WTC11 (cell line): ENCODE results near the gene OVOL2. TPM values are rescaled to one million over a fixed set of nuclear protein-coding genes. Genes with fewer than 3 reads are reported as not detected.

Source experiments
- ATAC-seq: fragments of 200-7000 bp; cut with Tn5 transposase; 2 replicates; pipeline ENCODE4 v1.10.0; 2021; ENCODE audit warnings: mild to moderate bottlenecking, moderate library complexity
- CTCF ChIA-PET: fragments of 300-600 bp; sonication (Branson Sonifier 250); formaldehyde crosslinking; loops from one replicate; lab custom pipeline; 2021; ENCODE audit warnings: antibody characterized with exemption; lab: Charles Lee
- POLR2A ChIA-PET: fragments of 350-600 bp; sonication (Branson Sonifier 250); formaldehyde crosslinking; loops from one replicate; lab custom pipeline; 2021; ENCODE audit warnings: antibody characterized with exemption; lab: Charles Lee
- DNase-seq: peaks from one replicate; pipeline ENCODE4 v3.0.0; 2021; ENCODE audit warnings: low spot score
- H3K27ac Mint-ChIP-seq: 2 replicates; pipeline ENCODE4 v1.8.0; 2021; ENCODE audit warnings: mixed read lengths
- H3K27me3 Mint-ChIP-seq: 2 replicates; pipeline ENCODE4 v1.8.0; 2021; ENCODE audit warnings: low read depth, mild to moderate bottlenecking, moderate library complexity, mixed read lengths
- H3K36me3 Mint-ChIP-seq: 2 replicates; pipeline ENCODE4 v1.8.0; 2021; ENCODE audit warnings: mixed read lengths
- H3K4me1 Mint-ChIP-seq: 2 replicates; pipeline ENCODE4 v1.8.0; 2022; ENCODE audit warnings: mixed read lengths
- H3K4me3 Mint-ChIP-seq: 2 replicates; pipeline ENCODE4 v1.8.0; 2021; ENCODE audit warnings: mild to moderate bottlenecking, moderate library complexity, mixed read lengths
- H3K9me3 Mint-ChIP-seq: 2 replicates; pipeline ENCODE4 v1.8.0; 2021; ENCODE audit warnings: mixed read lengths
- FOXJ3 ChIP-seq: sonication (generic); formaldehyde crosslinking; IDR thresholded peaks from 2 replicates; pipeline ENCODE4 v1.9.0; 2021; ENCODE audit warnings: missing genetic modification reagents, mild to moderate bottlenecking, borderline replicate concordance
- GABPB1 ChIP-seq: sonication (generic); formaldehyde crosslinking; IDR thresholded peaks from 2 replicates; pipeline ENCODE4 v1.8.1; 2023; ENCODE audit warnings: mild to moderate bottlenecking, missing genetic modification reagents
- IRF2 ChIP-seq: sonication (generic); formaldehyde crosslinking; IDR thresholded peaks from 2 replicates; pipeline ENCODE4 v1.8.0; 2022; ENCODE audit warnings: low read depth, missing genetic modification reagents, borderline replicate concordance
- NR3C1 ChIP-seq: sonication (generic); formaldehyde crosslinking; conservative IDR thresholded peaks from 2 replicates; pipeline ENCODE4 v1.8.1; 2023; ENCODE audit warnings: low read depth, mild to moderate bottlenecking, missing genetic modification reagents
- RELA ChIP-seq: sonication (generic); formaldehyde crosslinking; IDR thresholded peaks from 2 replicates; pipeline ENCODE4 v1.8.1; 2022; ENCODE audit warnings: missing genetic modification reagents, mild to moderate bottlenecking, borderline replicate concordance
- SMAD4 ChIP-seq: sonication (generic); formaldehyde crosslinking; IDR thresholded peaks from 2 replicates; pipeline ENCODE4 v1.8.0; 2022; ENCODE audit warnings: mild to moderate bottlenecking, missing genetic modification reagents
- SOX15 ChIP-seq: fragments of 250-450 bp; sonication (Bioruptor Pico); IDR thresholded peaks from 2 replicates; pipeline ENCODE4 v1.9.0; 2021; ENCODE audit warnings: mild to moderate bottlenecking
- SP1 ChIP-seq: sonication (generic); formaldehyde crosslinking; conservative IDR thresholded peaks from 2 replicates; pipeline ENCODE4 v1.8.1; 2022; ENCODE audit warnings: missing genetic modification reagents
- TEAD4 ChIP-seq: sonication (generic); formaldehyde crosslinking; IDR thresholded peaks from 2 replicates; pipeline ENCODE4 v1.8.0; 2022; ENCODE audit warnings: mild to moderate bottlenecking, missing genetic modification reagents
- ZNF219 ChIP-seq: sonication (generic); formaldehyde crosslinking; IDR thresholded peaks from 2 replicates; pipeline ENCODE4 v1.8.0; 2023; ENCODE audit warnings: missing genetic modification reagents, mild to moderate bottlenecking, borderline replicate concordance
- ZNF232 ChIP-seq: sonication (generic); formaldehyde crosslinking; IDR thresholded peaks from 2 replicates; pipeline ENCODE4 v1.8.0; 2022; ENCODE audit warnings: mild to moderate bottlenecking, missing genetic modification reagents
- ZNF317 ChIP-seq: sonication (generic); formaldehyde crosslinking; IDR thresholded peaks from 2 replicates; pipeline ENCODE4 v1.8.1; 2023; ENCODE audit warnings: low read depth, mild to moderate bottlenecking, moderate library complexity, missing genetic modification reagents, borderline replicate concordance
- ZNF671 ChIP-seq: fragments of 250-450 bp; sonication (Bioruptor Pico); IDR thresholded peaks from 2 replicates; pipeline ENCODE4 v1.8.0; 2021; ENCODE audit warnings: mild to moderate bottlenecking
- total RNA-seq: library from RNA; stranded (reverse); gene quantifications from 3 replicates; pipeline ENCODE4 v1.2.3, GENCODE V29; 2021
- TF ChIP-seq, protein P1 (sequence below): fragments of 250-450 bp; sonication (Bioruptor Pico); IDR thresholded peaks from 2 replicates; pipeline ENCODE4 v1.9.0; 2021; ENCODE audit warnings: mild to moderate bottlenecking, borderline replicate concordance
- TF ChIP-seq, protein P2 (sequence below): fragments of 250-450 bp; sonication (Bioruptor Pico); conservative IDR thresholded peaks from 2 replicates; pipeline ENCODE4 v1.9.0; 2021; ENCODE audit warnings: mild to moderate bottlenecking
- TF ChIP-seq, protein P3 (sequence below): sonication (generic); formaldehyde crosslinking; IDR thresholded peaks from 2 replicates; pipeline ENCODE4 v1.8.1; 2023; ENCODE audit warnings: mild to moderate bottlenecking, missing genetic modification reagents
- TF ChIP-seq, protein P4 (sequence below): sonication (generic); formaldehyde crosslinking; IDR thresholded peaks from 2 replicates; pipeline ENCODE4 v1.8.1; 2023; ENCODE audit warnings: mild to moderate bottlenecking, missing genetic modification reagents
- TF ChIP-seq, protein P5 (sequence below): fragments of 200-600 bp; IDR thresholded peaks from 2 replicates; pipeline ENCODE4 v1.8.0; 2022; ENCODE audit warnings: antibody characterized with exemption
- TF ChIP-seq, protein P6 (sequence below): sonication (generic); formaldehyde crosslinking; IDR thresholded peaks from 2 replicates; pipeline ENCODE4 v1.8.0; 2022; ENCODE audit warnings: mild to moderate bottlenecking, missing genetic modification reagents
- TF ChIP-seq, protein P7 (sequence below): sonication (generic); formaldehyde crosslinking; IDR thresholded peaks from 2 replicates; pipeline ENCODE4 v1.8.0; 2022; ENCODE audit warnings: missing genetic modification reagents

The OVOL2 gene
- total RNA-seq, 1 experiment from 2014 or later: 9.8 TPM

DNA sequence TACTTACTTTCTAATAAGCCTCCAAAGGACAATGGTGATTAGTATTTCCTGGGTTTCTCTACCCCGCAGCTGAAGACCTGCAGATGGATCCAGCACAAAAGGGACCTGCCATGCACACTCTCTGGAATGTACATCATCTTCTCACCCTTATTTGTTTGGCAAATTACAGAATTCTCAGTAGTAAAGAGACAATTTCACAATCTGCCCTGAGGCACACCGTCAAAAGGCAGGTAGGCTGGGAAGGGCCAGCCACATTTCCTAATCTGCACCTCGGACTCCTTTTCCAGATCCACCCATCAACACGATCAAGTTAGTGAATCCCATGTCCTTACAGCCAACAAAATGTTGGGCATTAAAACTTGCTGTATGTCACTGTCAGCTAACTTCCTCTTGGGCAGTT lies 4.9 kb downstream of the OVOL2 start (continued):
- TF ChIP-seq, protein P1, sequence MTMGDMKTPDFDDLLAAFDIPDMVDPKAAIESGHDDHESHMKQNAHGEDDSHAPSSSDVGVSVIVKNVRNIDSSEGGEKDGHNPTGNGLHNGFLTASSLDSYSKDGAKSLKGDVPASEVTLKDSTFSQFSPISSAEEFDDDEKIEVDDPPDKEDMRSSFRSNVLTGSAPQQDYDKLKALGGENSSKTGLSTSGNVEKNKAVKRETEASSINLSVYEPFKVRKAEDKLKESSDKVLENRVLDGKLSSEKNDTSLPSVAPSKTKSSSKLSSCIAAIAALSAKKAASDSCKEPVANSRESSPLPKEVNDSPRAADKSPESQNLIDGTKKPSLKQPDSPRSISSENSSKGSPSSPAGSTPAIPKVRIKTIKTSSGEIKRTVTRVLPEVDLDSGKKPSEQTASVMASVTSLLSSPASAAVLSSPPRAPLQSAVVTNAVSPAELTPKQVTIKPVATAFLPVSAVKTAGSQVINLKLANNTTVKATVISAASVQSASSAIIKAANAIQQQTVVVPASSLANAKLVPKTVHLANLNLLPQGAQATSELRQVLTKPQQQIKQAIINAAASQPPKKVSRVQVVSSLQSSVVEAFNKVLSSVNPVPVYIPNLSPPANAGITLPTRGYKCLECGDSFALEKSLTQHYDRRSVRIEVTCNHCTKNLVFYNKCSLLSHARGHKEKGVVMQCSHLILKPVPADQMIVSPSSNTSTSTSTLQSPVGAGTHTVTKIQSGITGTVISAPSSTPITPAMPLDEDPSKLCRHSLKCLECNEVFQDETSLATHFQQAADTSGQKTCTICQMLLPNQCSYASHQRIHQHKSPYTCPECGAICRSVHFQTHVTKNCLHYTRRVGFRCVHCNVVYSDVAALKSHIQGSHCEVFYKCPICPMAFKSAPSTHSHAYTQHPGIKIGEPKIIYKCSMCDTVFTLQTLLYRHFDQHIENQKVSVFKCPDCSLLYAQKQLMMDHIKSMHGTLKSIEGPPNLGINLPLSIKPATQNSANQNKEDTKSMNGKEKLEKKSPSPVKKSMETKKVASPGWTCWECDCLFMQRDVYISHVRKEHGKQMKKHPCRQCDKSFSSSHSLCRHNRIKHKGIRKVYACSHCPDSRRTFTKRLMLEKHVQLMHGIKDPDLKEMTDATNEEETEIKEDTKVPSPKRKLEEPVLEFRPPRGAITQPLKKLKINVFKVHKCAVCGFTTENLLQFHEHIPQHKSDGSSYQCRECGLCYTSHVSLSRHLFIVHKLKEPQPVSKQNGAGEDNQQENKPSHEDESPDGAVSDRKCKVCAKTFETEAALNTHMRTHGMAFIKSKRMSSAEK: no peak
- no peak for TF ChIP-seq ZNF232
- no peak for TF ChIP-seq ZNF219 (CRISPR knock-in tag)
- no peak for TF ChIP-seq RELA
- no peak for TF ChIP-seq SMAD4 (CRISPR knock-in tag)
- no peak for TF ChIP-seq ZNF317 (CRISPR knock-in tag)
- TF ChIP-seq NR3C1: no peak
- no peak for TF ChIP-seq SOX15 (CRISPR knock-in tag)

DNA sequence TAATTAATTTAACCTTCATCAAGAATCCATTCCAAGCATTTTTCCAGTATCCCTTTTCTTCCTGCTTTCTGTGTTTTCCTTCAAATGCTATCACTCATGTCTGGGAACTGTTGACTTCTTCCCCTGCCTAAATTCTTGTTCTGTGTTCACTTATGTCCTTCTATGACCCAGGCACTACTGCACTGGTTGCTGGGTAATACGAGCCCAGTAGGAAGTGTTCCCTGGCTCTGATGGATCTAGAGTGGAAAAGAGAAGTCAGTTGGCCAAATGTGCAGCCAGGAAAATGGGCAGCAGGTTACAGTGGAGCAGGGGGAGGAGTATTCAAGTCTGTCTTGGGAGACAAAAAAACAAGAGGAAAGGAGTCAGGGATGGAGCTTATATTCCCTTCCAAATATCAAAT lies 7.1 kb downstream of the OVOL2 start:
- no peak for ATAC-seq
- Mint-ChIP-seq H3K27me3 (peaks cover 9% of the 10 kb centered on the region), H3K9me3 (no peaks in the 10 kb centered on the region), H3K4me3 (no peak overlapping the region), H3K36me3 (no peaks in the 10 kb centered on the region), H3K27ac (no peak overlapping the region), H3K4me1 (peaks cover 10% of the 10 kb centered on the region)
- POLR2A ChIA-PET: no interaction called here
- no peak for DNase-seq
- TF ChIP-seq, protein P2, sequence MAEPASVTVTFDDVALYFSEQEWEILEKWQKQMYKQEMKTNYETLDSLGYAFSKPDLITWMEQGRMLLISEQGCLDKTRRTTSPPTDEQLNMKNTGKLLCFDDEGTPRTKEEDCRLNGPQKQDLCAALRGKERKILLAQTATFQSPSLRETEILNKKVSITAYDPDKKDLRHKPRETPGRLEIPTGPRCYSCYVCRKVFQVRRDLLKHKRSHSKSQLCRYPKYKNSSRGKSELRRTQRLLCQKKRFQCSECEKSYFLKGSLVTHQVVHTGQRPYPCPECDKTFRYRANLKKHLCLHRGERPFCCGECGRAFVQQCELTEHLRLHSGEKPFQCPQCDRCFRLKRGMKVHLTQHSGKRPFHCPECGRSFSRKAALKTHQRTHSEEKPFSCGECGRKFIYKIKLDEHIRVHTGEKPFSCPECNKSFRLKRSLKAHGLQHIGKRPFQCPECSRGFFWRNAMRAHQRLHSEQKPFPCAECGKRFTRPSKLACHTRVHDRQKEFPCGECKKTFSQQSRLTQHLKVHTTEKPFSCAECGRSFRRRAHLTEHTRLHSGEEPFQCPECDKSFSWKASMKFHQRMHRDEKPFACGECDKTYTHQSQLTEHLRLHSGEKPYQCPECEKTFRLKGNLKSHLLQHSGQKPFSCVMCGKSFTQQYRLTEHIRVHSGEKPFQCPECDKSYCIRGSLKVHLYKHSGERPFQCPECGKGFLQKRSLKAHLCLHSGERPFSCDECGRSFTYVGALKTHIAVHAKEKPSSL (CRISPR knock-in tag): no peak
- TF ChIP-seq, protein P3, sequence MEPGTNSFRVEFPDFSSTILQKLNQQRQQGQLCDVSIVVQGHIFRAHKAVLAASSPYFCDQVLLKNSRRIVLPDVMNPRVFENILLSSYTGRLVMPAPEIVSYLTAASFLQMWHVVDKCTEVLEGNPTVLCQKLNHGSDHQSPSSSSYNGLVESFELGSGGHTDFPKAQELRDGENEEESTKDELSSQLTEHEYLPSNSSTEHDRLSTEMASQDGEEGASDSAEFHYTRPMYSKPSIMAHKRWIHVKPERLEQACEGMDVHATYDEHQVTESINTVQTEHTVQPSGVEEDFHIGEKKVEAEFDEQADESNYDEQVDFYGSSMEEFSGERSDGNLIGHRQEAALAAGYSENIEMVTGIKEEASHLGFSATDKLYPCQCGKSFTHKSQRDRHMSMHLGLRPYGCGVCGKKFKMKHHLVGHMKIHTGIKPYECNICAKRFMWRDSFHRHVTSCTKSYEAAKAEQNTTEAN (CRISPR knock-in tag): no peak
- TF ChIP-seq TEAD4 (CRISPR knock-in tag) (no peak), GABPB1 (CRISPR knock-in tag) (no peak), SP1 (CRISPR knock-in tag) (no peak), ZNF671 (CRISPR knock-in tag) (no peak), IRF2 (no peak)
- CTCF ChIA-PET: interaction anchor here (0.5 kb wide), 1 partner anchor 9 kb away, joined by 8 read pairs; no protein-coding TSS in a partner anchor

DNA sequence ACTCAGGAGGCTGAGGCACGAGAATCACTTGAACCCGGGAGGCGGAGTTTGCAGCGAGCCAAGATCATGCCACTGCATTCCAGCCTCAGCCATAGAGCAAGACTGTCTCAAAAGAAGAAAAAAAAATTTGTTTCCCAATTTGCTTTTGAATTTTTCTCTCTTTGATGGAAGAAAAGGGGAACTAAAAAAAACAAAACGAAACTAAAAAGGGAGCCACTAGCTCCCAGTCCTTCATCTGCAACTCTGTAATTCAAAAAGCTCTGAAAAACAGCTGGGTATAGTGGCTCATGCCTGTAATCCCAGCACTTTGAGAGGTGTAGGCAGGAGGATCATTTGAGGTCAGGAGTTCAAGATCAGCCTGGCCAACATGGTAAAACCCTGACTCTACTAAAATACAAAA lies 9.5 kb downstream of the OVOL2 start:
- Mint-ChIP-seq H3K4me3 (no peak overlapping the region), H3K9me3 (no peaks in the 10 kb centered on the region)
- CTCF ChIA-PET: no interaction called here
- TF ChIP-seq, protein P4, sequence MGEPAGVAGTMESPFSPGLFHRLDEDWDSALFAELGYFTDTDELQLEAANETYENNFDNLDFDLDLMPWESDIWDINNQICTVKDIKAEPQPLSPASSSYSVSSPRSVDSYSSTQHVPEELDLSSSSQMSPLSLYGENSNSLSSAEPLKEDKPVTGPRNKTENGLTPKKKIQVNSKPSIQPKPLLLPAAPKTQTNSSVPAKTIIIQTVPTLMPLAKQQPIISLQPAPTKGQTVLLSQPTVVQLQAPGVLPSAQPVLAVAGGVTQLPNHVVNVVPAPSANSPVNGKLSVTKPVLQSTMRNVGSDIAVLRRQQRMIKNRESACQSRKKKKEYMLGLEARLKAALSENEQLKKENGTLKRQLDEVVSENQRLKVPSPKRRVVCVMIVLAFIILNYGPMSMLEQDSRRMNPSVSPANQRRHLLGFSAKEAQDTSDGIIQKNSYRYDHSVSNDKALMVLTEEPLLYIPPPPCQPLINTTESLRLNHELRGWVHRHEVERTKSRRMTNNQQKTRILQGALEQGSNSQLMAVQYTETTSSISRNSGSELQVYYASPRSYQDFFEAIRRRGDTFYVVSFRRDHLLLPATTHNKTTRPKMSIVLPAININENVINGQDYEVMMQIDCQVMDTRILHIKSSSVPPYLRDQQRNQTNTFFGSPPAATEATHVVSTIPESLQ (CRISPR knock-in tag): no peak
- TF ChIP-seq, protein P5, sequence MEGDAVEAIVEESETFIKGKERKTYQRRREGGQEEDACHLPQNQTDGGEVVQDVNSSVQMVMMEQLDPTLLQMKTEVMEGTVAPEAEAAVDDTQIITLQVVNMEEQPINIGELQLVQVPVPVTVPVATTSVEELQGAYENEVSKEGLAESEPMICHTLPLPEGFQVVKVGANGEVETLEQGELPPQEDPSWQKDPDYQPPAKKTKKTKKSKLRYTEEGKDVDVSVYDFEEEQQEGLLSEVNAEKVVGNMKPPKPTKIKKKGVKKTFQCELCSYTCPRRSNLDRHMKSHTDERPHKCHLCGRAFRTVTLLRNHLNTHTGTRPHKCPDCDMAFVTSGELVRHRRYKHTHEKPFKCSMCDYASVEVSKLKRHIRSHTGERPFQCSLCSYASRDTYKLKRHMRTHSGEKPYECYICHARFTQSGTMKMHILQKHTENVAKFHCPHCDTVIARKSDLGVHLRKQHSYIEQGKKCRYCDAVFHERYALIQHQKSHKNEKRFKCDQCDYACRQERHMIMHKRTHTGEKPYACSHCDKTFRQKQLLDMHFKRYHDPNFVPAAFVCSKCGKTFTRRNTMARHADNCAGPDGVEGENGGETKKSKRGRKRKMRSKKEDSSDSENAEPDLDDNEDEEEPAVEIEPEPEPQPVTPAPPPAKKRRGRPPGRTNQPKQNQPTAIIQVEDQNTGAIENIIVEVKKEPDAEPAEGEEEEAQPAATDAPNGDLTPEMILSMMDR: no peak
- TF ChIP-seq TEAD4 (CRISPR knock-in tag): no peak
- TF ChIP-seq, protein P6, sequence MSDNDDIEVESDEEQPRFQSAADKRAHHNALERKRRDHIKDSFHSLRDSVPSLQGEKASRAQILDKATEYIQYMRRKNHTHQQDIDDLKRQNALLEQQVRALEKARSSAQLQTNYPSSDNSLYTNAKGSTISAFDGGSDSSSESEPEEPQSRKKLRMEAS: no peak
- TF ChIP-seq, protein P7, sequence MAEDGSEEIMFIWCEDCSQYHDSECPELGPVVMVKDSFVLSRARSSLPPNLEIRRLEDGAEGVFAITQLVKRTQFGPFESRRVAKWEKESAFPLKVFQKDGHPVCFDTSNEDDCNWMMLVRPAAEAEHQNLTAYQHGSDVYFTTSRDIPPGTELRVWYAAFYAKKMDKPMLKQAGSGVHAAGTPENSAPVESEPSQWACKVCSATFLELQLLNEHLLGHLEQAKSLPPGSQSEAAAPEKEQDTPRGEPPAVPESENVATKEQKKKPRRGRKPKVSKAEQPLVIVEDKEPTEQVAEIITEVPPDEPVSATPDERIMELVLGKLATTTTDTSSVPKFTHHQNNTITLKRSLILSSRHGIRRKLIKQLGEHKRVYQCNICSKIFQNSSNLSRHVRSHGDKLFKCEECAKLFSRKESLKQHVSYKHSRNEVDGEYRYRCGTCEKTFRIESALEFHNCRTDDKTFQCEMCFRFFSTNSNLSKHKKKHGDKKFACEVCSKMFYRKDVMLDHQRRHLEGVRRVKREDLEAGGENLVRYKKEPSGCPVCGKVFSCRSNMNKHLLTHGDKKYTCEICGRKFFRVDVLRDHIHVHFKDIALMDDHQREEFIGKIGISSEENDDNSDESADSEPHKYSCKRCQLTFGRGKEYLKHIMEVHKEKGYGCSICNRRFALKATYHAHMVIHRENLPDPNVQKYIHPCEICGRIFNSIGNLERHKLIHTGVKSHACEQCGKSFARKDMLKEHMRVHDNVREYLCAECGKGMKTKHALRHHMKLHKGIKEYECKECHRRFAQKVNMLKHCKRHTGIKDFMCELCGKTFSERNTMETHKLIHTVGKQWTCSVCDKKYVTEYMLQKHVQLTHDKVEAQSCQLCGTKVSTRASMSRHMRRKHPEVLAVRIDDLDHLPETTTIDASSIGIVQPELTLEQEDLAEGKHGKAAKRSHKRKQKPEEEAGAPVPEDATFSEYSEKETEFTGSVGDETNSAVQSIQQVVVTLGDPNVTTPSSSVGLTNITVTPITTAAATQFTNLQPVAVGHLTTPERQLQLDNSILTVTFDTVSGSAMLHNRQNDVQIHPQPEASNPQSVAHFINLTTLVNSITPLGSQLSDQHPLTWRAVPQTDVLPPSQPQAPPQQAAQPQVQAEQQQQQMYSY (CRISPR knock-in tag): no peak
- no peak for TF ChIP-seq SMAD4 (CRISPR knock-in tag)
- TF ChIP-seq FOXJ3 (CRISPR knock-in tag): no peak

More for the DNA sequence above, 9.5 kb downstream of the OVOL2 start:
- Mint-ChIP-seq H3K4me1 (no peaks in the 10 kb centered on the region), H3K27me3 (no peaks in the 10 kb centered on the region), H3K36me3 (no peaks in the 10 kb centered on the region), H3K27ac (no peak overlapping the region)
- ATAC-seq (no peak), DNase-seq (no peak)
- POLR2A ChIA-PET: no interaction called here
